Osteocyte (in vitro differentiated cells): ENCODE results near the gene PACSIN2. TPM values are rescaled to one million over a fixed set of nuclear protein-coding genes. Genes with fewer than 3 reads are reported as not detected.

Experiments used
- DNase-seq: peaks from one replicate; pipeline ENCODE4 v3.0.0; 2021; ENCODE audit warnings: mixed read lengths; ENCODE audit not compliant: unreplicated experiment; ENCODE audit errors: extremely low spot score
- H3K27ac Mint-ChIP-seq: one replicate; pipeline ENCODE4 v1.8.0; 2021; ENCODE audit warnings: mild to moderate bottlenecking, mixed read lengths; ENCODE audit not compliant: unreplicated experiment
- H3K27me3 Mint-ChIP-seq: one replicate; pipeline ENCODE4 v1.8.0; 2021; ENCODE audit warnings: mixed read lengths; ENCODE audit not compliant: unreplicated experiment
- H3K36me3 Mint-ChIP-seq: one replicate; pipeline ENCODE4 v1.8.0; 2021; ENCODE audit warnings: mixed read lengths; ENCODE audit not compliant: unreplicated experiment
- H3K4me1 Mint-ChIP-seq: one replicate; pipeline ENCODE4 v1.8.0; 2021; ENCODE audit warnings: mixed read lengths; ENCODE audit not compliant: unreplicated experiment
- H3K4me3 Mint-ChIP-seq: one replicate; pipeline ENCODE4 v1.8.0; 2021; ENCODE audit warnings: mild to moderate bottlenecking, moderate library complexity, mixed read lengths; ENCODE audit not compliant: unreplicated experiment
- H3K9me3 Mint-ChIP-seq: one replicate; pipeline ENCODE4 v1.8.0; 2021; ENCODE audit warnings: mixed read lengths; ENCODE audit not compliant: unreplicated experiment
- total RNA-seq: library from RNA; stranded (reverse); gene quantifications from 2 replicates; pipeline ENCODE4 v1.2.1, GENCODE V29; 2021
- TF ChIP-seq, protein P1 (sequence below): fragments of 200-600 bp; sonication (generic); IDR thresholded peaks from 2 replicates; pipeline ENCODE4 v1.5.0; 2021; ENCODE audit warnings: antibody characterized with exemption, mild to moderate bottlenecking, moderate library complexity

Gene PACSIN2
- total RNA-seq, 1 donor from 2014 or later = 51.7 TPM

GRCh38 chr22:42901790-42902508 is 113.0 kb downstream of the PACSIN2 start:
- no peak overlapping the region for H3K4me3 Mint-ChIP-seq
- peaks cover 2% of the 10 kb centered on the region for H3K36me3 Mint-ChIP-seq
- H3K4me1 Mint-ChIP-seq = peaks cover 45% of the 10 kb centered on the region
- peak overlapping the region; percentile 50 for H3K27ac Mint-ChIP-seq
- TF ChIP-seq, protein P1, sequence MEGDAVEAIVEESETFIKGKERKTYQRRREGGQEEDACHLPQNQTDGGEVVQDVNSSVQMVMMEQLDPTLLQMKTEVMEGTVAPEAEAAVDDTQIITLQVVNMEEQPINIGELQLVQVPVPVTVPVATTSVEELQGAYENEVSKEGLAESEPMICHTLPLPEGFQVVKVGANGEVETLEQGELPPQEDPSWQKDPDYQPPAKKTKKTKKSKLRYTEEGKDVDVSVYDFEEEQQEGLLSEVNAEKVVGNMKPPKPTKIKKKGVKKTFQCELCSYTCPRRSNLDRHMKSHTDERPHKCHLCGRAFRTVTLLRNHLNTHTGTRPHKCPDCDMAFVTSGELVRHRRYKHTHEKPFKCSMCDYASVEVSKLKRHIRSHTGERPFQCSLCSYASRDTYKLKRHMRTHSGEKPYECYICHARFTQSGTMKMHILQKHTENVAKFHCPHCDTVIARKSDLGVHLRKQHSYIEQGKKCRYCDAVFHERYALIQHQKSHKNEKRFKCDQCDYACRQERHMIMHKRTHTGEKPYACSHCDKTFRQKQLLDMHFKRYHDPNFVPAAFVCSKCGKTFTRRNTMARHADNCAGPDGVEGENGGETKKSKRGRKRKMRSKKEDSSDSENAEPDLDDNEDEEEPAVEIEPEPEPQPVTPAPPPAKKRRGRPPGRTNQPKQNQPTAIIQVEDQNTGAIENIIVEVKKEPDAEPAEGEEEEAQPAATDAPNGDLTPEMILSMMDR = peak; percentile 37
- no peaks in the 10 kb centered on the region for H3K27me3 Mint-ChIP-seq
- DNase-seq = no peak
- no peaks in the 10 kb centered on the region for H3K9me3 Mint-ChIP-seq

GRCh38 chr22:42897960-42898359 is 117.0 kb downstream of the PACSIN2 start:
- no peak overlapping the region for H3K27ac Mint-ChIP-seq
- H3K9me3 Mint-ChIP-seq = no peaks in the 10 kb centered on the region
- DNase-seq = no peak
- no peak overlapping the region for H3K4me3 Mint-ChIP-seq
- no peaks in the 10 kb centered on the region for H3K36me3 Mint-ChIP-seq
- H3K4me1 Mint-ChIP-seq = peaks cover 20% of the 10 kb centered on the region
- no peaks in the 10 kb centered on the region for H3K27me3 Mint-ChIP-seq
- TF ChIP-seq, protein P1 = no peak

DNA sequence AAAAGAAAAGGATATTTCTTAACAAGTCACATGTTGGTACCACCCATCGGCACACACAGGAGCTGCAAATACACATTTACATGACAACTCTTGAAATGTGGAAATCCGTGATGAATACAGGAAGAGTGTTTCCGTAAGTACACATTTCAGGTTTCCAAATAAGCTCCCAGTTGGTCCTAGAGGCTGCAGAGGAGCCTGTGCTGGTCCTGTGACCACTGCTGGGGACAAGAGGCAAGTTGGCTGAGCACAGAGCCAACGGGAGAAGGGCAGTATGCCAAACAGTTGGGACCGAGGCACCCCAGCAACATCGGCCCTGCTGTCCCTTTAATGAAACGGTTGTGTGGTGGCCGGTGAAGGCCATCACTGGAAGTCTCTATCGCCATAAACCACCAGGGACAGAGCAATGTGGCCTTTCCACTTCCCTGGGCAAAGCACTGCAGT is 119.4 kb downstream of the PACSIN2 start:
- no peak for DNase-seq
- TF ChIP-seq, protein P1 = no peak
- peaks cover 3% of the 10 kb centered on the region for H3K36me3 Mint-ChIP-seq
- no peaks in the 10 kb centered on the region for H3K27me3 Mint-ChIP-seq
- no peaks in the 10 kb centered on the region for H3K9me3 Mint-ChIP-seq
- peaks cover 4% of the 10 kb centered on the region for H3K4me1 Mint-ChIP-seq
- H3K4me3 Mint-ChIP-seq = no peak overlapping the region
- no peak overlapping the region for H3K27ac Mint-ChIP-seq

- Mint-ChIP-seq H3K27me3 (no peaks in the 10 kb centered on the region), H3K36me3 (peaks cover 3% of the 10 kb centered on the region), H3K4me3 (no peak overlapping the region), H3K4me1 (peaks cover 3% of the 10 kb centered on the region), H3K9me3 (no peaks in the 10 kb centered on the region), H3K27ac (no peak overlapping the region)
- DNase-seq = no peak
- TF ChIP-seq, protein P1 = no peak
Measured at GRCh38 chr22:42895087-42895486, 119.9 kb downstream of the PACSIN2 start.

DNA sequence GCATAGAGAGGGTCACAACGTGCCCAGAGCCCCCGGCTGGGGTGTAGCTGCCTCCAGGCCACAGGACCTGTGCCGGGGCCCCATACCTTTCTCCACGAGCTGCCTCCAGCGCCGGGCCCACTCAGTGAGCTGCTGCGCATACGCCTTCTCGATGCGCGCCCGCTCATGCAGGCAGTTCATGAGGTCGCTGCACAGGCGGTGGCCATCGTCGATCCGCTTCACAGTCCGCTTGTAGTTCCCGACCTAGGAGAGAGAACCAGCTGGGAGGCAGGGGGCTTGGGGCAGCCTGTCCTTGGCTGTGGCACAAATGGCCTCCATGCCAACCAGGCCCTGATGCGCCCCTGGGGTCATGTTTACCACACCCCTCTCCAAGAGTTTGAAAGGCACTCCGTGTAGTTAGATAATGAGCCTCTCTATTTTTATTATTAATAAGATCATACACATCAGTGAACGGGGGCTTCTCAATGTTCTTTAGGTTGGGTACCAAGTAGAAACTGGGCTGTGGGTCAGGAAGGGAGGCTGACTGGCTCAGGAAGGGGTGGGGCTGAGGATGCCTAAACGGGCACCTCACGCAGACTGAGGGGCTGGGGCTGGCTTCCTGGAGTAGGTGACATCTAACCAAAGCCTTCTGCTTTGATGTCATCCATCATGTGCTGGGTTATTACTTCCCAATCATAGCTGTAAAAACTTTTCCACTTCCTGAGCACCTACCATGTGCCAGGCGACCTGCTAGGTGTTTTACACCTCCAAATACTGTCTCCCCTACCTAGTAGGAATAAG is 121.4 kb downstream of the PACSIN2 start:
- no peak for DNase-seq
- Mint-ChIP-seq H3K4me3 (no peak overlapping the region), H3K9me3 (no peaks in the 10 kb centered on the region), H3K36me3 (peaks cover 13% of the 10 kb centered on the region), H3K4me1 (no peaks in the 10 kb centered on the region), H3K27me3 (no peaks in the 10 kb centered on the region), H3K27ac (no peak overlapping the region)
- TF ChIP-seq, protein P1 = no peak
